Ascending aorta (tissue), 2 donors: ENCODE results near the gene SLC5A8. TPM values are rescaled to one million over a fixed set of nuclear protein-coding genes. Genes with fewer than 3 reads are reported as not detected.

Experiments used
- DNase-seq, 2 donors: peaks; one replicate each; pipeline ENCODE4 v3.0.0-alpha.2; 2019; ENCODE audit warnings: low spot score in 2 of 2
- H3K27ac ChIP-seq, 2 donors: fragments of 200-600 bp; sonication (generic); one replicate each; pipeline ENCODE4 v1.5.1; 2016 to 2017; ENCODE audit warnings: mild to moderate bottlenecking in 1 of 2
- H3K27me3 ChIP-seq: fragments of 200-600 bp; sonication (generic); one replicate; pipeline ENCODE4 v1.5.1; 2017
- H3K36me3 ChIP-seq, 2 donors: fragments of 200-600 bp; sonication (generic); one replicate each; pipeline ENCODE4 v1.5.1; 2016
- H3K4me1 ChIP-seq, 2 donors: fragments of 200-600 bp; sonication (generic); one replicate each; pipeline ENCODE4 v1.5.1; 2016 to 2017; ENCODE audit warnings: mild to moderate bottlenecking in 1 of 2
- H3K4me3 ChIP-seq, 2 donors: fragments of 200-600 bp; sonication (generic); one replicate each; pipeline ENCODE4 v1.5.1; 2016 to 2017; ENCODE audit warnings: mild to moderate bottlenecking in 1 of 2
- H3K9me3 ChIP-seq, 2 donors: fragments of 200-600 bp; sonication (generic); one replicate each; pipeline ENCODE4 v1.5.1; 2016
- intact Hi-C: fragments of 100-400 bp; cut with DNase I; formaldehyde crosslinking; loops from one replicate; pipeline ENCODE4 v1.15.1; 2023
- total RNA-seq: library from RNA; depleted of rRNA; stranded (reverse); fragments of >200 nt; gene quantifications from one replicate; pipeline ENCODE4 v1.1.0, GENCODE V29; 2016
- TF ChIP-seq, protein P1 (sequence below), 3 experiments: fragments of 200-600 bp in 2 of 3; fragments of 450-650 bp in 1 of 3; sonication (generic) in 2 of 3; IDR thresholded peaks; one replicate each; pipeline ENCODE4 v1.5.1; 2016 to 2019; ENCODE audit warnings: antibody characterized with exemption in 3 of 3, mild to moderate bottlenecking in 1 of 3, moderate library complexity in 1 of 3

SLC5A8 gene
- total RNA-seq, 1 donor from 2014 or later: 0.11 TPM

DNA sequence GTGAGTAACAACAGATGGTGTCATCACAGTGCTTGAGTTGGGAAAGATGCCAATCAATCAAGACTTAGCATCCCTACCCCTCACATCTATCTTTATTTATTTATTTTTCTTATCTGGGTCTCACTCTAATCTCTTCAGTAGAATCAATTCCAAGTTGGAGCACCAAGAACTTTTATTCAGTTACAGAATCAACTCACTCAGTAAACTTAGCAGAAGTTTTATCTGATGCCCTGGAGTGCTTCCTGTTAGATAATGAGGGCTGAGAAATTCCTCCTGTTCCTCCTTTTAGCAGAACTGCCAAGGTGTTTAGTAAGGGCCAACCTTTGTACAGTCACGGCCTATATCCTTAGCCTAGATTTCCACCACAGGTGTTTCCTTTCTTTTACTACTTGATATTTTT lies 11.3 kb upstream of the SLC5A8 start:
- no peak for DNase-seq
- intact Hi-C loops: no loop called here
- no peaks in the 10 kb centered on the region for H3K4me1 ChIP-seq
- no peaks in the 10 kb centered on the region for H3K36me3 ChIP-seq
- no peaks in the 10 kb centered on the region for H3K27me3 ChIP-seq
- H3K9me3 ChIP-seq: no peaks in the 10 kb centered on the region
- TF ChIP-seq, protein P1, sequence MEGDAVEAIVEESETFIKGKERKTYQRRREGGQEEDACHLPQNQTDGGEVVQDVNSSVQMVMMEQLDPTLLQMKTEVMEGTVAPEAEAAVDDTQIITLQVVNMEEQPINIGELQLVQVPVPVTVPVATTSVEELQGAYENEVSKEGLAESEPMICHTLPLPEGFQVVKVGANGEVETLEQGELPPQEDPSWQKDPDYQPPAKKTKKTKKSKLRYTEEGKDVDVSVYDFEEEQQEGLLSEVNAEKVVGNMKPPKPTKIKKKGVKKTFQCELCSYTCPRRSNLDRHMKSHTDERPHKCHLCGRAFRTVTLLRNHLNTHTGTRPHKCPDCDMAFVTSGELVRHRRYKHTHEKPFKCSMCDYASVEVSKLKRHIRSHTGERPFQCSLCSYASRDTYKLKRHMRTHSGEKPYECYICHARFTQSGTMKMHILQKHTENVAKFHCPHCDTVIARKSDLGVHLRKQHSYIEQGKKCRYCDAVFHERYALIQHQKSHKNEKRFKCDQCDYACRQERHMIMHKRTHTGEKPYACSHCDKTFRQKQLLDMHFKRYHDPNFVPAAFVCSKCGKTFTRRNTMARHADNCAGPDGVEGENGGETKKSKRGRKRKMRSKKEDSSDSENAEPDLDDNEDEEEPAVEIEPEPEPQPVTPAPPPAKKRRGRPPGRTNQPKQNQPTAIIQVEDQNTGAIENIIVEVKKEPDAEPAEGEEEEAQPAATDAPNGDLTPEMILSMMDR (IDR thresholded peaks at IDR 0.05): no peak
- H3K27ac ChIP-seq: no peak overlapping the region
- no peak overlapping the region for H3K4me3 ChIP-seq

DNA sequence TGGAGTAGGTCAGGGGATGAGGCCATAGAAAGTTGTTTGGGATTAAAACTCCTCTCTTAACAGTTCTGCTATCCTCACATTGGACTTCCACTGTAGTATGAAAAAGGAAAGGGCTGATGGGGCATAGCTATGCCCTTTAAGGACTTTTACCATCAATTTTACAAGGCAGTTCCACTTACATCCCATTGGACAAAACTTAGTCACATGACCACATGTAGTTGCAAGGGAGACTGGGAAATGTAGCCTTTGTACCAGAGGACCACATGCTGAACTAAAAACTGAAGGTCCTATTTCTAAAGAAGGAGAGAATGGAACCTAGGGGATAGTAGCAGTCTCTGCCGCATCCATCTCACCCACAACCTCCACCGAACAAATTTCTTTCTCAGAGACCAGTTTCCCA lies 6.8 kb upstream of the SLC5A8 start:
- Histone ChIP-seq H3K9me3 (no peaks in the 10 kb centered on the region), H3K4me1 (no peaks in the 10 kb centered on the region), H3K36me3 (no peaks in the 10 kb centered on the region), H3K27ac (no peak overlapping the region), H3K4me3 (no peak overlapping the region), H3K27me3 (no peaks in the 10 kb centered on the region)
- DNase-seq: no peak
- intact Hi-C loops: no loop called here
- TF ChIP-seq, protein P1 (IDR thresholded peaks at IDR 0.05): no peak

DNA sequence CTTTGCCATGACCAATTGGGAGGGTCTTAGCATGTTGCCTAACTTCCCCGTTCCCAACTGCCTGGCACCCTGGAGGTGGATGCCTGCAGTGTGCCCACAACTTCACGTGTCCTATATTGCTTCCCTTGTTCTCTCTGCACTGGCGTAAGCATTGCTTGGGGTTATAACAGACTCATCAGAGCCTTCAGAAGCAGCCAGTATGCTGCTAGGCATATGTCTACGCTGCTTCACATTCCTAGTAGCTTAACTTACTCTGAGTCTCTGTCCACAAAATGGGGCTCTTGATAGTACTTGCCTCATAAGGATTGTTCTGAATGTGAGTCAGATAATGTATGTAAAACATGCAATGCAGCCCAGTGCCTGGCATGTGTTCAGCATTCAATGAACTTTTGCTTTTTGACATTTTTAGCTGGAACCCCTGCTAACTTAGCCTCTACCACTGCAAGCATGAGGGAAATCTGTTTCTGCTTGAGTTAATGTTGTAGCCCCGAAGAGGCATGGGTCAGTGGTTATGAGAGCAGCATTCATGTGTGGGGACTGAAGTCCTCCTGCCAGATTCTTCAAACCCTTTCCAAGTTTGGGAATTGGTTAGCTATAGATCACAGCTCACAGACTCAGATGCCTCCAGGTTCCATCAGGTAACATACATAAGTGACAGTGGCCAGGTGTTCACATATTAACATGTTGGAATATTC lies 2.8 kb downstream of the SLC5A8 start:
- no peaks in the 10 kb centered on the region for H3K27me3 ChIP-seq
- no peaks in the 10 kb centered on the region for H3K36me3 ChIP-seq
- DNase-seq: no peak
- H3K4me1 ChIP-seq: no peaks in the 10 kb centered on the region
- no peak overlapping the region for H3K4me3 ChIP-seq
- intact Hi-C loops: no loop called here
- TF ChIP-seq, protein P1 (IDR thresholded peaks at IDR 0.05): no peak
- H3K27ac ChIP-seq: no peak overlapping the region
- H3K9me3 ChIP-seq: no peaks in the 10 kb centered on the region

DNA sequence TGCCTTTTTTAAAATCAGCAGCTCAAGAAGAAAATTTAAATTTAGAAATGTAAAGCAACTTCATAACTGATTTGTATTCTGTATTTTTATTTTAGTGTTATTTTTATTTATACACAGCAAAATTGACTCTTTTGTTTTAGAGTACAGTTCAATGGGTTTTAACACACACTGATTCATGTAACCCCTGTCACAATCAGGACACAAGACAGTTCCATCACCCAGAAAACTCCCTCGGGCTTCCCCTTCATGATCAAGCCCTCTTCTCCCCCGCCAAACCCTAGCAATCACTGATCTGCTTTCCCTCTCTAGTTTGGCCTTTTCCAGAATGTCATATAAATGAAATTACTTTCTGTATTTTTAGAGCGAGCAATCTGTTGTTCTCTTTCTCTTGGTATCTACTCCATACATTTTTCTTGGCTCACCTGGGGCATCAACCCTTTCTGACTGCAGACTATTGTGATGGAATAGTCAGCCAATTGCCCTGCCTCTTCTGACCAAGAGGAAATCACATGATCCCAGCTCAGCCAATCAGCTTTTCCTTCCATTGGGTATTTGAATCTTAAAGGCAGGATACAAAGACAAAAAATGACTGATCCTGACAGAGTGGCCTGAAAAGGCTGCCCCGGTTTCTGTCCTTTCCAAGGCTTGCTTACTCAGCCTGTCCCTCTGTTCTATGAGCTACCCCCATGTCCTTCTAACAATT lies 5.3 kb downstream of the SLC5A8 start:
- H3K36me3 ChIP-seq: no peaks in the 10 kb centered on the region

DNA sequence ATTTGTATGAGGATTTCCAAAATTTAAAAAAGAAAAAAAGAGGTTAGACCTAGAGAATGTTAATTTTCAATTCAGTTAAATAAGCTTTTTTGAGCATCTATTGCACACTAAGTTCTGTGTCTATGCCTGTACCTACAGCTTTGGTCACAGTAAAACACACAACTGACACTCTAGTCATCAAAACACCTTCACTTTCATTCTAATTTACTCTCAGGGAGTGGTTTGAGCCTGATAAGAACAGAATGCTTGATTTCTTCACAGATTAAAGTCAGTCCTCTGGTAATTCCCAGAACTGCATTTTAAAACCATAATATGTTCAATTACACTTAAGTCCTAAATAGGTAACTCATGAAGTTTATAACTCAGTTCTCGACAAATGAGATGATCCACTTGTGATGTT lies 9.2 kb downstream of the SLC5A8 start:
- no peaks in the 10 kb centered on the region for H3K36me3 ChIP-seq
- intact Hi-C loops: no loop called here
- no peak for DNase-seq
- H3K9me3 ChIP-seq: no peaks in the 10 kb centered on the region
- no peak overlapping the region for H3K4me3 ChIP-seq
- H3K27me3 ChIP-seq: no peaks in the 10 kb centered on the region
- TF ChIP-seq, protein P1 (IDR thresholded peaks at IDR 0.05): no peak
- H3K27ac ChIP-seq: no peak overlapping the region
- no peaks in the 10 kb centered on the region for H3K4me1 ChIP-seq

More for the DNA sequence above, 5.3 kb downstream of the SLC5A8 start:
- TF ChIP-seq, protein P1 (IDR thresholded peaks at IDR 0.05): no peak
- H3K27ac ChIP-seq: no peak overlapping the region
- no peaks in the 10 kb centered on the region for H3K27me3 ChIP-seq
- intact Hi-C loops: no loop called here
- H3K9me3 ChIP-seq: no peaks in the 10 kb centered on the region
- H3K4me3 ChIP-seq: no peak overlapping the region
- no peak for DNase-seq
- H3K4me1 ChIP-seq: no peaks in the 10 kb centered on the region
